GM12865 (cell line): ENCODE measurements around the gene FAM20A.

Experiments used
- DNase-seq: peaks from one replicate; pipeline ENCODE4 v3.0.0; 2010; ENCODE audit warnings: low read depth
- H3K4me3 ChIP-seq: 2 replicates; pipeline ENCODE4 v1.5.1; 2011; ENCODE audit warnings: mild to moderate bottlenecking, low read depth, low read length, control low read depth
- CTCF ChIP-seq: IDR thresholded peaks from 2 replicates; pipeline ENCODE4 v1.5.1; 2011; ENCODE audit warnings: low read length, control low read depth, low read depth, inconsistent platforms; ENCODE audit not compliant: insufficient read depth; ENCODE audit errors: missing control alignments

FAM20A gene

GRCh38 chr17:68598074-68598473 lies 3.1 kb downstream of the FAM20A start:
- no peak for DNase-seq
- no peak for TF ChIP-seq CTCF
- H3K4me3 ChIP-seq, result no peak overlapping the region

DNA sequence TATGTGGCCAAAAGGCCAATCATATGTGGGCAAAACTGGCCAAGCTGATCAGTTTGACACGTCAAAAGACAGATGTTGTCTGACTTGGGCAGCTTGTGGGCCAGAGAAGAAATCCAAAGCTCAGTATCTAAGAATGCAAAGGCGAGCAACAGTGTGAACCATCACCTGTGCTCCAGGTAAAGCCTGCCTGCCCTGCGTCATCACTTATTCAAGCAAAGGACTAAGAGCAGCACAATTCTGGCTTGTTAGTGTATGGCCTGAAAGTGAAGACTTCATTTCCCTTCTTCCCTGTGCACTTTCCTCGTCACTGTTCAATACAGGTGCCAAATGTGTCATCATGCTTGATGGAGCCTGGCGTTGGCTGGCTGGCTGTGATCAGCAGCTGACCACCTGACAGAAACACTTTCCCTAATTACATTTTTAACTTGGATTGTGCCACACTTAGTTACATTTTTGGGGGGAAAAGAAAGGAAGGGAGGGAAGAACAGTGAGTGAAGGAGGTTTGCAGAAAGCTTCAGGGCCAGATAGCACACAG lies 4.7 kb downstream of the FAM20A start:
- no peak for DNase-seq
- no peak for TF ChIP-seq CTCF
- no peak overlapping the region for H3K4me3 ChIP-seq

DNA sequence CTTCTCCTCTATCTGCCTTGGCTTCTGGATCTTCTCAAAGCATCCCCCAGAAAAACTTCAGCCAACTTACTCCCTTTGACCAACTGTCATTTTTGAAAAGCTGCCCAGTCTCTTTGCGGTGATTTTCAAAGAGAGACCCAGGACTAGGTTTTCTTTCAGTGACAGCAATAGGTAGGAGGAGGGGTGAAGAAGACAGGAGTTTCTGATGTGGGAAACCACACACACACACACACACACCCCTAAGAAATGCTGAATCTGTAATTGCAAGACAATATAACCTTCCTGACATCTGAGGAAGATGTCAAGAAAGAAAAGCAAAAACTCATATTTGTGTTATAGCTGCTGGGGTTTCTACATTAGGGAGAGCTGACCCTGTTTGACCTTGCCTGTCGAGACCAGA lies 5.2 kb downstream of the FAM20A start:
- TF ChIP-seq CTCF, result no peak
- DNase-seq, result no peak
- no peak overlapping the region for H3K4me3 ChIP-seq

- no peak overlapping the region for H3K4me3 ChIP-seq
- TF ChIP-seq CTCF, result no peak
- DNase-seq, result no peak
Observed at GRCh38 chr17:68595496-68595895, 5.7 kb downstream of the FAM20A start.

DNA sequence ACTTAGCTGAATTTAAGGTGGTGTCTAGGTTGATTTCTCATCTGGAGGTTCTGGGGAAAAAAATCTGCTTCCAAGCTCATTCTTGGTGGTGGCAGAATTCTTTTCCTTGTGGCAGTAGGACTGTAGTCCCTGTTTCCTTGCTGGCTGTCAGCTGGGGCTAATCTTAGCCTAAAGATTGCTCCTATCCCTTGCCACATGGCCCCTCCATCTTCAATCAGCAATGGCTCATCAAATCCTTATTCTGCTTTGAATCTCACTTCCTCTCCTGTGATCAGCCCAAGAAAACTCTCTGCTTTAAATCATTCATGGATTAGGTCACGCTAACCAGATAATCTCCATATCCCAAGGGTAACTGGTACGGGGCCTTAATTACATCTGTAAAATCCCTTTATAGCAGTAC lies 6.6 kb downstream of the FAM20A start:
- no peak overlapping the region for H3K4me3 ChIP-seq
- DNase-seq, result no peak
- no peak for TF ChIP-seq CTCF

GRCh38 chr17:68592682-68593641 lies 8.2 kb downstream of the FAM20A start:
- H3K4me3 ChIP-seq, result no peak overlapping the region
- no peak for DNase-seq
- TF ChIP-seq CTCF, result no peak
